Activated T-helper 1 cell treated with anti-CD3 and anti-CD28 coated beads, Interleukin-12 subunit alpha, Interleukin-12 subunit beta, Interleukin-2, Interleukin-4 antibody, amounts not matched to agents 30 ng/mL and 10 ng/mL and 1 ng/mL, durations not matched to agents 14 hours and 24 hours and 36 hours (primary cell): ENCODE data around the gene ANGPTL5. TPM values are rescaled to one million over a fixed set of nuclear protein-coding genes. Genes with fewer than 3 reads are reported as not detected.

Source experiments
- total RNA-seq: library from RNA; stranded (reverse); gene quantifications from 2 replicates; pipeline ENCODE4 v1.2.3, GENCODE V29; 2022

ANGPTL5 gene
- total RNA-seq, 1 donor from 2014 or later = not detected

Other genes with a start within 250 kb of the ANGPTL5 start
- 0.41 and 1.2 TPM in 2 replicates for gene CEP126, start 1.5 kb downstream of the ANGPTL5 start, total RNA-seq
- not detected in 2 replicates for gene CFAP300, start 130.9 kb upstream of the ANGPTL5 start, total RNA-seq
- 0.10 TPM in 2 replicates for gene YAP1, start 193.9 kb upstream of the ANGPTL5 start, total RNA-seq